Fibroblast of pulmonary artery (primary cell): Measurements from ENCODE around the gene S100A7.
"Not testable (repeated sequence)": the region's sequence is repeated elsewhere in the genome, so short reads cannot be mapped to it uniquely, and the experiment has no call there.

Experiments
- DNase-seq: peaks from one replicate; pipeline ENCODE4 v3.0.0-alpha.2; 2010; ENCODE audit warnings: low read depth
- H3K4me3 ChIP-seq: replicated peaks from 2 replicates; pipeline ENCODE4 v1.5.1; 2011; ENCODE audit warnings: low read depth, mild to moderate bottlenecking, control low read depth, low read length, moderate library complexity
- TF ChIP-seq, protein P1 (sequence below): IDR thresholded peaks from 2 replicates; pipeline ENCODE4 v1.5.1; 2011; ENCODE audit warnings: mild to moderate bottlenecking, control low read depth, low read length, inconsistent platforms; ENCODE audit errors: missing control alignments

S100A7 gene

DNA sequence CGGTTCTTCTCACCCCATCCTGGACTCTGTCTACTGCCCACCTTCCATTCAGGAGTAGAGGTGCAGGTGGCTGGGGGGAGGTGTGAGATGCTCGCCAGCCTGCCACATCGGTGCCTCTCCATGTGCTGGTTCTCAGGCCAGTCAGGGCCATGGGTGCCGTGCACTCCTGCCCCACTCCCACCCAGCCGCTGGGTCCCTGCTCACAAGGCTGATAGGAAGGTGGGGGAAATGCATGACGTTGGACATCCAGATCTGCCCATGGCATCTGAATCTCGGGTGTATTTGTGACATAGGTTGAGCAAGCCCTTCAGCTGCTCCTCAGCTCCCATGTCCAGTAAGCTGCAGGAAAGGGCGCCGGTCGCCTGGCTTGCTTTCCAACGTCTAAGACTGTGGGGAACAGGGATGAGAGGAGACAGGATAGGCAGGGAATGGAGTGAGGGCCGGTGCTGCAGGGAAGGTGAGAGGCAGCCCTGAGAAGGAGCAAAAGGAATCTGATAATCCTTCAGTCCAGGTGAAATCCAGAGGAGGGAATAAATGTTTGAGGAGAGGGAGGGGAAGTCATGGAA lies 32.3 kb downstream of the S100A7 start:
- TF ChIP-seq, protein P1, sequence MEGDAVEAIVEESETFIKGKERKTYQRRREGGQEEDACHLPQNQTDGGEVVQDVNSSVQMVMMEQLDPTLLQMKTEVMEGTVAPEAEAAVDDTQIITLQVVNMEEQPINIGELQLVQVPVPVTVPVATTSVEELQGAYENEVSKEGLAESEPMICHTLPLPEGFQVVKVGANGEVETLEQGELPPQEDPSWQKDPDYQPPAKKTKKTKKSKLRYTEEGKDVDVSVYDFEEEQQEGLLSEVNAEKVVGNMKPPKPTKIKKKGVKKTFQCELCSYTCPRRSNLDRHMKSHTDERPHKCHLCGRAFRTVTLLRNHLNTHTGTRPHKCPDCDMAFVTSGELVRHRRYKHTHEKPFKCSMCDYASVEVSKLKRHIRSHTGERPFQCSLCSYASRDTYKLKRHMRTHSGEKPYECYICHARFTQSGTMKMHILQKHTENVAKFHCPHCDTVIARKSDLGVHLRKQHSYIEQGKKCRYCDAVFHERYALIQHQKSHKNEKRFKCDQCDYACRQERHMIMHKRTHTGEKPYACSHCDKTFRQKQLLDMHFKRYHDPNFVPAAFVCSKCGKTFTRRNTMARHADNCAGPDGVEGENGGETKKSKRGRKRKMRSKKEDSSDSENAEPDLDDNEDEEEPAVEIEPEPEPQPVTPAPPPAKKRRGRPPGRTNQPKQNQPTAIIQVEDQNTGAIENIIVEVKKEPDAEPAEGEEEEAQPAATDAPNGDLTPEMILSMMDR: no peak
- no peak overlapping the region for H3K4me3 ChIP-seq
- no peak for DNase-seq

DNA sequence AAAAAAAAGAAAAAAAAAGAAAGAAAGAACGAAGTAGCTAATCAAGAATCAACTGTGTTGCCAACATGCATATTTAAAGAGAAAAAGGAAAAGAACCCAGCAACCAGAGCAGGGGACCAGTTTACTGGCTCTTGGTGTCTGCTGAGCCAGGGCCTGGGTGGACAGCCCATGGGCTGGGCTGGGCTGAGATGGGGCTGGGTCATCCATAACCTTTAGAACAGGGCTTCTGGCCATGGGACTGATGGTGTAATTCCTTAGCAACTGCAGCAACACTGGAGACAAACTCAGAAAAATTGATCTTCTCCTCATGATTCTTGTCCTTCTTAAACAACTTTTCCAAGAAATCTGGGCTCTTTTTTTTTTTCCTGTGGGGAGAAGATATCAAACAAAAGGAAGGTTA lies 33.6 kb downstream of the S100A7 start:
- H3K4me3 ChIP-seq: no peak overlapping the region
- TF ChIP-seq, protein P1: no peak
- DNase-seq: no peak

DNA sequence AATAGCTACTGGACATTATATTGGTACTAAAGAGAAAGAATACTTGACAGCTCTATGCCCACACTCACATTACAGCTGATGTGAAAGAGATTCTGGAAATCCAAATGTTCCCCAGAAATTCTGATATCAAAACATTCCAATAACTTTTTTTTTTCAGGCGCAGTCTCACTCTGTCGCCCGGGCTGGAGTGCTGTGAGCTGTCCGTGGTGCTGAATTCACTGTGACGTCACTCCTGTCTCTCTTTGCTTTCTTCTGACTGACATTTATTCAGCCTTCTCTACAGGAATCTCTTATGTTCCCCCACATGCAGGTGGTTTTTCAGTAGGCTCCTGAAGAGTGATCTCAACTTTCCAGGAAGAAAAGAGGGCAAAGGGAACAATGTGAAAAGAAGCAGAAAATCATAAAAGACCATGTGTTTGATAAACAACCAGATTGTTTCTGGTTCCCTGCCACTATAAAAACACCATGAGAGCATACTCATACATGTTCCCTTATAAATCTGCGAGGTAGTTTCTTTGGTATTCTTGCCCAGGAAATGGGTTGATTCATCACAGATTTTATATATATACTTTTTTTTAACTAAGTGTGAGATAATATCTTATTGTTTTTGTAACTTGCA lies 37.9 kb downstream of the S100A7 start:
- peak; percentile 75 for DNase-seq

DNA sequence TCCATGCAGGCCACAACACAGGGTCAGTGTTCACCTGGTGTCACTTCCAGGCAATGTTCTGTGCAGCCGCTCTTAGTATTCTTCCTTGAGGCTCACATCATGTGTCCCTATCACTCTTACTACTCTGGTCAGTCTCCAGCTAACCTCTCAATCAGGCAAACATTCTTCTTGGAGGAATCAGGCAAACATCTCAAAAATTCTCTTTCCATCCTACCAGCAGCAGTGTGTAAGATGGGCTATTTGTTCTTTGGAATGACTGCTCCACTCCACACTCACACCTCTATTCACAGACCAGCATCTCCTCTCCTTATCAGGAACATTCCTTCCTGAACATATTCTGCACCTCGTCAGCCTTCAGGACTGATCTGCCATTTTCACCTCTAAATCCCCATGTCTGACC lies 40.1 kb downstream of the S100A7 start:
- TF ChIP-seq, protein P1: no peak
- no peak for DNase-seq
- no peak overlapping the region for H3K4me3 ChIP-seq

More for the DNA sequence above, 37.9 kb downstream of the S100A7 start:
- H3K4me3 ChIP-seq: no peak overlapping the region
- TF ChIP-seq, protein P1: no peak

DNA sequence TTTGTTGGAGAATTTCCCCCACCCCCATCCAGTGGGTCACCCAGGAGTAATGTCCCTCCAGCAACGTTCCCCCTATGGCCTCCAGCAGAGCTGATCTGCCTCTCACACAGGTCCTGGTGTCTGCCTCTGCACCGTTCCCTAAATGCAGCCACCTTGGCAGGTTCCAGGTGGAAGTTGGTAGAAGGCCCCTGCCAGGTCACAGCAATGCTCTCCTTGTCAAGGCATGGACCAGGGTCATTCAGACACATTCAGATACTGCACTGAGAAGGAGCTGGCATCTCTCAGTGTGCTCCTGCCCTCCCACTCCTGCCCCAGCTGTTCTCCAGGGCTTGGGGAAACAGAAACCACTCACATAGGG lies 41.0 kb downstream of the S100A7 start:
- not testable (repeated sequence) for DNase-seq, H3K4me3 ChIP-seq

DNA sequence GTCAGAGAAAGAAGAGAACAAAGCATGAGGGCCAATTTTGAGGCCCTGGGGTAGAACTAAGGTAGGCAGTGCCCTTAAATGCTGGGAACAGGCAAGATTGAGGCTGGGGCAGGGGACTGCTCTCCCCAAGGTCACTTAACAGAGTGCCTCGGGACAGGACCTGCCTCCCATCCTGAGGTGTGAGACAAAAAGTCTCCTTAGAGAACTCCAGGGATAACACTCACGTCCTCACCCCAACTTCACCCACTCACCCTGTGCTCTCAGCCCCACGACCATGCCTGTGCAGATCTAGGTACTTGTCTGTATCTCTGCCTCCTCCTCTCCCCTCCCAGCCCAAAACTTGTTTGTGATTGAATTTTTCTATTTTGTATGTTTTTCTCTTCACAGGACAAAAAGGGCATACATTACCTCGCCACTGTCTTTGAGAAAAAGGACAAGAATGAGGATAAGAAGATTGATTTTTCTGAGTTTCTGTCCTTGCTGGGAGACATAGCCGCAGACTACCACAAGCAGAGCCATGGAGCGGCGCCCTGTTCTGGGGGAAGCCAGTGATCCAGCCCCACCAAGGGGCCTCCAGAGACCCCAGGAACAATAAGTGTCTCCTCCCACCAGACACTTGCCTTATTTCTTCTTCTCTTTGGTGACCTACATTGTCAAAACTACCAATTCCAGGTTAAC lies 41.6 kb downstream of the S100A7 start:
- DNase-seq: not testable (repeated sequence)

DNA sequence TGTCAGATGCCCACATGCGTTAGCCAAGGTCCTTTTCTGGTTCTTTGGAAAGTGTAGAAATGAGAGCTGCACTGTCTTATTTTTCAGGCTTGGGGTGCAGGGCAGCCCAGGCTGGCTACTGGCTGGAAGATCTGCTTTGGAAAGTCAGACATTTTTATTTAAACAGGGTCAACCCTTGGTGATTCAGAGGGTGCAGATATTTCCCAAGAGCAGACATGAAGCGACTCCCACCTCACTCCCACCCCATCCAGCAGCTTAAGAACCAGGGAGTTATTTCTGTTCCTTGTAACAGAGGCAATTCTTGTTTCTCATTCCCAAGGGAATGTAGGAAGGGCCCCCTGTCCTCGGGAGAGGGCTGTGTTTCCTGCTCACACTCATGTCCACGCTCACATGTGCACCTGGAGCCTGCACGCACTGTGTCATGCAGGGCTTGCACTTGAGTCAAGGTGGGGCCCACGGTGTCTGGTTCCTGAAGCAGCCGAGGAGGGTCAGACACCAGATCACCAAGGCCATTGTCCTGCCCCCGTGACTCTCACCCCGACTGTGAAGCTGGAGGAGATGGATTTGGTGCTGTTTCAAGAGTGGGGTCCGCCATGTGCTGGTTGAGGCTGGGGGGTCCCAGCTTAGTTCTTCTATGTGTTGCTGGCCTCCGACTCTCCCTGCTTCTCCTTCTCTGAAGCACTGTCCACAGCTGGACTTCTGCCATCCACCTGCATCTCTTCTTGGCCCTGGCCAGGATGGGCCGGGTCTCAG lies 43.1 kb downstream of the S100A7 start:
- no peak overlapping the region for H3K4me3 ChIP-seq
- TF ChIP-seq, protein P1: no peak
- DNase-seq: no peak

More for the DNA sequence above, 41.6 kb downstream of the S100A7 start:
- not testable (repeated sequence) for H3K4me3 ChIP-seq
